SW480 (cell line): ENCODE measurements around the gene SNX19.
A peak's percentile ranks its signal among the peaks of the same experiment; 100 is the strongest.

Experiments used
- DNase-seq: peaks from one replicate; pipeline ENCODE4 v3.0.0-alpha.2; 2016; ENCODE audit warnings: low spot score

Gene SNX19

DNA sequence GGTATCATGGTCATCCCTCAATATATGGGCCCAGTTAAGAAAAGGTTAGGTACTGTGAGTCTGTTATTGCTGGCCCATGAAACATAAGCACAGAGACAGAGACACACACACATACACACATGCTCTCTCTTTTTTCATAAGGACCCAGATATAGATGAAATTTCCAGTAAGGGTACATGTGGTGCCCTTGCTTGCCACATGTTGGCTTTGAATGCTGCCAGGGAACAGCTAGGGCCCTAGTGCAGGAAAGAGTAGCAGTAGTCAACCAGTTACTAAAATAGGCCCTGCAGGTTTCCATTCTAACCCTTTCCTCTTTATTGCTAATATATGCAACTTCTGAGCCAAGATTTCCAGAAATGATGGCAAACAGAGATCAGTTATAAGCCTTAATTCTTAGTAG is 9.1 kb downstream of the SNX19 start:
- no peak for DNase-seq

DNA sequence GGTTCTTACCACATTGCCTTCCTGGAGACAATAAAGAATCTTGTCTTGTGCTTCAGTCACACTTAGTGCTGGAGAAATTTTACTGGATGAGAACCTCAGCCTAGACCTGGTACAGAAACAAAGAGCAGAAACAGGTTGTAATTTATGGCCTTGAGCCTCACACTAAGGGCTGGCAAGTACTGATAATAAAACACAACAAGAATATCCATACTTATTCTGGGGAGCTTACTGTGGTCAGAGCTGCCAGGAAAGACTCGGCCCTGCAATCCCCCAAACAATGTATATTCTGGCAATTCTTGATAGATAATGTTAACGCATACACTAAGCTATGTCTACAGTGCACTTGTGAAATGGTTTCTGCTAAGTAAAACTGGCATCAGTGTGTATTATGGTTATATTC is 9.7 kb downstream of the SNX19 start:
- DNase-seq, result no peak

DNA sequence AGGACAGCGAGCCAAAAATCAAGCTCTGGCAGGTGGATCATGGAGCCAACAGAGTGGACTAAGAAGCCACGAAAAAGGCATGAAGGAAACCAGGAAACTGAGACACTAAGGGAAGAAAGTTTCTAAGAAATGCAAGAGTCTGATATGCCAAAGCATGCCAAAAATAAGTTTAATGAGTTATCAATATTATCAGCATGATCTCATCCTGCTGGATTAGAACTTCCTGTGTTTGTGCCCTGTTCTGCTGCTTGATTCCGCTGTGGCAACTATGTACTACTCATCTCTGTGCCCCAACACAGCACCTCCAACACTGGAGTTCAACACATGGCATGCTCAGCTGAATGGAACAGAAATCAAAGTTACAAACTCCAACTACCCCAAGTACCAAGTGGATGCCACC is 10.8 kb downstream of the SNX19 start:
- no peak for DNase-seq

DNA sequence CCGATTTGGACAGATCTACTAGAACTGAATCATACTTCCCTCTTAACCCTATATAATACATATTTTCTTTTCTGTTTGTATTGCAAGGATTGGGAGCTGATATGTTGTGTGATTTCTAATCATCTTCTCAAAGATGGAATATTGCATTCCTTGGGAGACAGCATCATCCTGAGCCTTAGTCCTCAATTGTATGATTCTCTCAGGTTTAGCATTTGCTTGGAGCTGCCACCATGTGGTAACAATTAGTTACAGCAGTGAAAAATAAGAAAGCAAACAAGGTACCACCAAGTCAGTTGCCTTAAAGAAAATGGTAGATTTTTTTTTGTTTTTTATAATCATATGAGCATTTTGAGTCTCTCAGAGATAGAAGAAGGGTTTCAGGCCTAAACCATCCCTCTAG is 11.9 kb downstream of the SNX19 start:
- no peak for DNase-seq

GRCh38 chr11:130902380-130902779 is 13.9 kb downstream of the SNX19 start:
- no peak for DNase-seq

DNA sequence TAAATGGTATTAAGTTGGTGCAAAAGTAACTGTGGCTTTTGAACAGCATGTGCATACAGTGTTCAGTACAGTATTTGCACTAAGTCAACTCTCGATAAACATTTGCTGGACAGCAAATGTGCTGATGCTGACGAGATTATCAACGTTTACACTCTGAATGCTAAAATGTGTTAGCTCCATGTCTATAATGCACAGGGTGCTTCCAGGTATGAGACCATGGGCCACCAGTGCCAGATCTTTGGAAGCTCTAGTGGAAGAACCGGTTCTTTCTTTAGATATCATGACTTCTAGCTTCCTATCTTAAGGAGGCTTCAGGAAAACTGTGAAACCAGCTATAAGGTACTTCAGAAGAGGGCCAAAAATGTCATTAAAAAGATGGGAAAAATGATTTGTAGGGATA is 17.2 kb downstream of the SNX19 start:
- no peak for DNase-seq

- no peak for DNase-seq
Observed at GRCh38 chr11:130897262-130898182, 18.8 kb downstream of the SNX19 start.

GRCh38 chr11:130894322-130895025 is 21.8 kb downstream of the SNX19 start:
- peak; percentile 60 for DNase-seq

DNA sequence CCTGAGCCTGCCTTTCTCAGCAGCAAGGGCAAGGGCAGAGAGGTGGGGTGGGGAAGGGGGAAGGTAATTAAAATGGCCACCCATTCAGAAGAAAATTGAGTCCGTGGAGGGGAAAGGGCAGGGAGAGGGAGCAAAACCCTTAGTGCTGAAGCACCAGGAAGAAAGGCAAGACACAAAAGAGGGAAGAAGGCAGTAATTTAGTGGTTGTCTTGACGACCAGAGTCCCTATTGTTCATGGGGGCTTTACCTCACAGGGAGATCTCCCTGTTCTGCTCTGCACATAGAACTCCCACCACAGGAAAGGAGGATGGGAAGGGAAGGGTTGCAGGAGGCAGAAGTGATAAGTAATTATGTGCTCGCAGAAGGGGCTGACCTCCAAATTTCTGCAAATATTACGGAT is 23.4 kb downstream of the SNX19 start:
- DNase-seq, result no peak

GRCh38 chr11:130891326-130891725 is 25.0 kb downstream of the SNX19 start:
- DNase-seq, result no peak

- DNase-seq, result no peak
Observed at GRCh38 chr11:130890039-130890745, 26.1 kb downstream of the SNX19 start.

GRCh38 chr11:130888790-130889189 is 27.5 kb downstream of the SNX19 start:
- no peak for DNase-seq

DNA sequence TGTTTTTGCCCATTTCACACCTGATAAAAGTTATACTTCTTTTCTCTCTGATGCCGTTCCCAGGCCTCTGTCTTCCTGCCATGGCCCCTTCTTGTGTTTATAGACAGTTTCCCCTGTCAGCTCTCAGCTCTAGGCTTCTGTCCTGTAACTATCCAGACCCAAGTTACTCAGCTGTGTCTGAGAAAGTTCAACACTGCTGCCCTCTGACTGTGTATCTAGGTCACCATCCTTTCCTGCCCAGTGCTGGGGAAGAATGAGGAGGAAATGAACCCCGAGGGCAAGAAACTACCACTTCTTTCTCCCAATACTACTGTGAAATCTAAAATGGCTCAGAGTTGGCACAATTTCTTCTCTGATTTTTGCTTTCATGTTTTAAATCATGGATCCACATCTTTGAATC is 29.6 kb downstream of the SNX19 start:
- DNase-seq, result no peak

DNA sequence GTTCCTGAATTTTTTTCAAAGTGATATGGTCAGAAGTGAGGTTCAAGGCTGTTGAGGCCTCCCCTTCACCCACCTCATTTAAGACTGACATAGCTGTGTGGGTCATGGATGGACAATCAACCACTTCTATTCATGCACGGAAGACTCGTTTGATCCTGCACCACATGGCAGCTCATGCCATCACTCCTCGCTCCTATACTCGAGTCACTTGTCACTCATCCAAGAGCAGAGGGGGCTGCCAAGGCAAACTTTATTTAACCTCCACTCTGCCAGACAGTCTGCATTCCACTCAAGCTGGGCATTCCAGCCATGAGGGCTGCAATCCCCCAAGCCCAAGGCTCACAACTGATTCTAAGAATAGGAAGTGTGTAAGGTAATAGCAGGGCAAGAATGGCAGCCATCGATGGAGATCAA is 34.1 kb downstream of the SNX19 start:
- DNase-seq, result no peak

- no peak for DNase-seq
Observed at GRCh38 chr11:130881475-130882137, 34.7 kb downstream of the SNX19 start.

- DNase-seq, result no peak
Observed at GRCh38 chr11:130879836-130880235, 36.4 kb downstream of the SNX19 start.

DNA sequence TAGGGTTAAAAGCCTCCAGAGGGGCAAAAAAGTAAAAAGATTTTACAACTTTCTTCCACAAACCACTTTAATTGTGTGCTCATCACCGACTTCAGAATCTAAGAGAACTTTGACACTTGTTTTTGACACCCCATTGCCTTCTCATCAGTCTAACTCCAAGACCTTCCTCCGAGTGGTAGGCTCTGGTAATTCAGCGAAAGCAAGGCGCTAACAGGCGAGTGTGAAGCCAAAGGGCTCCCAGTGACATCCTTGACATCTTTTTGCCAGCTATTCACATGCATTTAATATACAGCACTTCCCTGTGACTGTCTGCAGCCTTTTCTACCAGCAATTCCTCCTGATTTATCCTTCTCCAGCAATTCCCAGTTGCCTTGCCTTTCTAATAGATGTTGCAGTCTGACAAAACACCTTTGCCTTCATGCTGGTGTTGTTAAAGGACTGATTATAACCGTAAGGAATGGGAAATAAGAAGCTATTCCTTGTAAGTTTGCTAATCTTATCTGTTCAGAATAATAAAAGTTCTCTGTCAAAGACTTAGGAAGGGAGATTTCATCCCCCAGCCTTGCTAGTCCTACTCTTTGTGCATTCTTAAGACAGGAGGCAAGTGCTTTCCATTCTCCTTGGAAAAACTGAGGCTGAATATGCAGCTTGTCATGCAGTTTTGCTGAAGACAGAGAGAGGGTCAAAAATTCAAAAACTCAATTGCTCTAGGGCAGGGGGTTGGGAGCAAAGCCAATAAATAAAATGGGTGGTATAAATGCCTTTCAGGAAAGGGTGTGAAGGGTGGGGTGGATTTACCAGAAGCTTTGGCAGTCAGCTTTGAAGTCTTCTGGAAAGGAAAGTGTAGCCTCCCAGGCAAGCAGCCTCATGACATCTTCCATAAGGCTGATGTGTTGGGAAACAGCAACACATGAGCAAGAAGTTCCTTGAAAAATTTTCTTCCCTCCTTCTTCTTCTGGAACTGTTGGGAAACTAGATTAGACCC is 39.1 kb downstream of the SNX19 start:
- DNase-seq, result no peak

GRCh38 chr11:130876100-130876499 is 40.2 kb downstream of the SNX19 start:
- DNase-seq, result no peak

DNA sequence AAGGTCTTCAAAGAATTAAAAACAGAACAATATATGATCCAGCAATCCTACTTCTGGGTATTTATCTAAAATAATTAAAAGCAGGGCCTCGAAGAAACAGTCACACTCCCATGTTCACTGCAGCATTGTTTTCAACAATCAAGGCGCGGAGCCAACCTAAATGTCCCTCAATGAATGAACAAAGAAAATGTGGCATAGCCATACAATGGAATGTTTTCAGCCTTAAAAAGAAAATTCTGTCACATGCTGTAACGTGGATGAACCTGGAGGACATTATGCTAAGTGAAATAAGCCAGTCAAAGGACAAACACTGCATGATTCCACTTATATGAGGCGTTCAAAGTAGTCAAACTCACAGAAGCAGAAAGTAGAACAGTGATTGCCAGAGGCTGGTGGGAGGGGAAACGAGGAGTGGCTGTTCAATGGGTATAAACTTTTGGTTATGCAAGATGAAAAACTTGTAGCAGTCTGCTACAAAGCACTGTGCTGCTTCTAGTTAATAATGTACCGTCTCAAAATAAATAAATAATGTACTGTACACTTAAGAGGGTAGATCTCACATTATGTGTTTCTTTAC is 41.2 kb downstream of the SNX19 start:
- no peak for DNase-seq

DNA sequence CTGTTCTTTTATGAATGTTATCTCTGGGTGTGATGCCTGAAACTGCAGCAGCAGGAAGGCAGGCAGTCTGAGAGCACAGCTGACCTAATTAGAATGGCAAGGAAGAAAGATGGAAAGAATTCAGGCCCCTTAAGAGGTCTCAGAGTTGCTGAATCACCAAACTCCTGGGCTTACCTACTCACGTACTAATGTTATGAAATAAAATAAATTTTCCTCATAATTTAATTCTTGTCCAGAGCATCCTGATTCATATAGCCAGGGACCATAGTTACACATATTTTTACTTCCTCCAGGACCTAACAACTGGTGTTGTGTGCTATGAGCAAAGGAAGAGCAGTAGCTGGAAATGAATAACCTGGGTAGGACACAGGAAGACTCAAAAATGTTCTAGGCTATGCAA is 41.9 kb downstream of the SNX19 start:
- no peak for DNase-seq

- DNase-seq, result peak; percentile 24
Observed at GRCh38 chr11:130873761-130874160, 42.5 kb downstream of the SNX19 start.
